HG02763 (cell line): ENCODE data around the gene S100A16.
"Not testable (repeated sequence)": the region's sequence is repeated elsewhere in the genome, so short reads cannot be mapped to it uniquely, and the experiment has no call there.

Experiments
- ATAC-seq: cut with Tn5 transposase; IDR thresholded peaks from one replicate; pipeline ENCODE4 v1.9.1; 2021; ENCODE audit warnings: mild to moderate bottlenecking, moderate library complexity; ENCODE audit not compliant: unreplicated experiment

The S100A16 gene

GRCh38 chr1:153588033-153588432 lies 24.9 kb downstream of the S100A16 start:
- ATAC-seq = not testable (repeated sequence)

- no peak for ATAC-seq
These were observed 25.6 kb downstream of the S100A16 start for GRCh38 chr1:153587314-153587713.

- ATAC-seq = no peak
These were observed 26.6 kb downstream of the S100A16 start for GRCh38 chr1:153586347-153586746.

- ATAC-seq = no peak
These were observed 27.9 kb downstream of the S100A16 start for GRCh38 chr1:153585006-153585405.

- ATAC-seq = no peak
These were observed 29.0 kb downstream of the S100A16 start for GRCh38 chr1:153583976-153584375.

GRCh38 chr1:153583514-153583913 lies 29.4 kb downstream of the S100A16 start:
- not testable (repeated sequence) for ATAC-seq

GRCh38 chr1:153582836-153583235 lies 30.1 kb downstream of the S100A16 start:
- not testable (repeated sequence) for ATAC-seq

- no peak for ATAC-seq
These were observed 34.0 kb downstream of the S100A16 start for GRCh38 chr1:153578936-153579335.

GRCh38 chr1:153578490-153578889 lies 34.4 kb downstream of the S100A16 start:
- no peak for ATAC-seq

- ATAC-seq = no peak
These were observed 35.3 kb downstream of the S100A16 start for GRCh38 chr1:153577624-153578051.

GRCh38 chr1:153577138-153577537 lies 35.8 kb downstream of the S100A16 start:
- ATAC-seq = no peak

GRCh38 chr1:153575497-153575896 lies 37.4 kb downstream of the S100A16 start:
- not testable (repeated sequence) for ATAC-seq

GRCh38 chr1:153575081-153575491 lies 37.9 kb downstream of the S100A16 start:
- ATAC-seq = not testable (repeated sequence)

GRCh38 chr1:153573351-153573750 lies 39.6 kb downstream of the S100A16 start:
- no peak for ATAC-seq

- ATAC-seq = peak; percentile 58
These were observed 40.3 kb downstream of the S100A16 start for GRCh38 chr1:153572569-153573015.

GRCh38 chr1:153571706-153572105 lies 41.2 kb downstream of the S100A16 start:
- no peak for ATAC-seq

GRCh38 chr1:153570874-153571273 lies 42.1 kb downstream of the S100A16 start:
- no peak for ATAC-seq

- no peak for ATAC-seq
These were observed 43.5 kb downstream of the S100A16 start for GRCh38 chr1:153569465-153569864.

GRCh38 chr1:153568367-153569099 lies 44.4 kb downstream of the S100A16 start:
- no peak for ATAC-seq

GRCh38 chr1:153567621-153568366 lies 45.1 kb downstream of the S100A16 start:
- ATAC-seq = no peak

GRCh38 chr1:153566414-153567371 lies 46.2 kb downstream of the S100A16 start:
- ATAC-seq = no peak
